A549 (cell line): ENCODE data around the gene AUH. TPM values are rescaled to one million over a fixed set of nuclear protein-coding genes. Genes with fewer than 3 reads are reported as not detected.
A peak's percentile ranks its signal among the peaks of the same experiment; 100 is the strongest.

ENCODE experiments used
- ATAC-seq, 2 experiments: fragments of 200-7000 bp in 1 of 2; fragments of >200 bp in 1 of 2; cut with Nextera tagmentation in 1 of 2; cut with Tn5 transposase in 1 of 2; 3 replicates each; pipeline versions ENCODE4 v1.8.0 to v1.9.1; 2018 to 2020; ENCODE audit warnings: mild to moderate bottlenecking in 1 of 2, moderate library complexity in 1 of 2
- CTCF ChIA-PET: fragments of 300-600 bp; sonication (Branson Sonifier 250); formaldehyde crosslinking; extraction: SDS; loops from one replicate; lab custom pipeline; 2021; ENCODE audit warnings: antibody characterized with exemption, inconsistent platforms; lab: Yijun Ruan, JAX
- POLR2A ChIA-PET: fragments of 350-600 bp; formaldehyde crosslinking; extraction: SDS; loops from one replicate; lab custom pipeline; 2021; ENCODE audit warnings: antibody characterized with exemption, inconsistent platforms; lab: Yijun Ruan, JAX
- DNase-seq, 2 experiments: peaks; one replicate each; pipeline versions ENCODE4 v3.0.0 to v3.0.0-alpha.2; 2011 to 2016; ENCODE audit warnings: low read depth in 1 of 2, low spot score in 1 of 2
- FAIRE-seq: peaks from 2 replicates; lab custom pipeline; 2011; peaks lifted over from hg19 to GRCh38; lab: Jason Lieb, UNC
- H3K27ac ChIP-seq, 2 experiments: fragments of >200 bp; sonication (Bioruptor Twin); formaldehyde crosslinking; 3 replicates each; pipeline ENCODE4 v1.5.1; 2016 to 2017
- H3K4me1 ChIP-seq: fragments of >200 bp; sonication (Bioruptor Twin); formaldehyde crosslinking; 3 replicates; pipeline ENCODE4 v1.6.1; 2016
- H3K4me2 ChIP-seq: fragments of >200 bp; sonication (Bioruptor Twin); formaldehyde crosslinking; 3 replicates; pipeline ENCODE4 v1.6.1; 2016
- H3K4me3 ChIP-seq: fragments of >200 bp; sonication (Bioruptor Twin); formaldehyde crosslinking; 3 replicates; pipeline ENCODE4 v1.5.1; 2016
- H3K9me3 ChIP-seq: fragments of >200 bp; sonication (Bioruptor Twin); formaldehyde crosslinking; 3 replicates; pipeline ENCODE4 v1.6.1; 2016
- CHD2 ChIP-seq: fragments of 150-350 bp; IDR thresholded peaks from 2 replicates; pipeline ENCODE4 v1.6.1; 2014; ENCODE audit warnings: low read length; ENCODE audit not compliant: partially characterized antibody
- CHD4 ChIP-seq: fragments of 200-600 bp; sonication (generic); IDR thresholded peaks from 2 replicates; pipeline ENCODE4 v1.6.1; 2016; ENCODE audit warnings: antibody characterized with exemption, mild to moderate bottlenecking, borderline replicate concordance
- EHF ChIP-seq: fragments of 250-450 bp; sonication (Bioruptor Pico); IDR thresholded peaks from 2 replicates; pipeline ENCODE4 v1.5.0; 2020; ENCODE audit warnings: mild to moderate bottlenecking
- ESRRA ChIP-seq: fragments of 150-350 bp; IDR thresholded peaks from 2 replicates; pipeline ENCODE4 v1.6.1; 2014; ENCODE audit warnings: mild to moderate bottlenecking, low read length, borderline replicate concordance
- FOSL2 ChIP-seq, 2 experiments: fragments of 450-650 bp in 1 of 2; fragments of >200 bp in 1 of 2; sonication (Bioruptor Twin) in 1 of 2; formaldehyde crosslinking; IDR thresholded peaks; 2 replicates each; pipeline versions ENCODE4 v1.5.0 to v1.6.1; 2016 to 2020; ENCODE audit warnings: mild to moderate bottlenecking in 1 of 2, moderate library complexity in 1 of 2
- GATA3 ChIP-seq: IDR thresholded peaks from 2 replicates; pipeline ENCODE4 v1.6.1; 2012; ENCODE audit warnings: borderline replicate concordance
- HDAC2 ChIP-seq: fragments of 200-600 bp; sonication (generic); IDR thresholded peaks from 2 replicates; pipeline ENCODE4 v1.6.1; 2016
- HEYL ChIP-seq: fragments of 250-450 bp; sonication (Bioruptor Pico); IDR thresholded peaks from 2 replicates; pipeline ENCODE4 v1.8.0; 2021; ENCODE audit warnings: mild to moderate bottlenecking, moderate library complexity
- HOXA7 ChIP-seq: fragments of 250-450 bp; sonication (Bioruptor Pico); IDR thresholded peaks from 2 replicates; pipeline ENCODE4 v1.5.0; 2020; ENCODE audit warnings: mild to moderate bottlenecking, moderate library complexity
- HOXB13 ChIP-seq: fragments of 250-450 bp; sonication (Bioruptor Pico); IDR thresholded peaks from 2 replicates; pipeline ENCODE4 v1.5.0; 2020; ENCODE audit warnings: low read depth, mild to moderate bottlenecking, moderate library complexity
- HOXB5 ChIP-seq: fragments of 250-450 bp; sonication (Bioruptor Pico); IDR thresholded peaks from 2 replicates; pipeline ENCODE4 v1.5.0; 2020; ENCODE audit warnings: mild to moderate bottlenecking, moderate library complexity
- JUN ChIP-seq, 2 experiments: fragments of >200 bp; sonication (Bioruptor Twin); formaldehyde crosslinking; IDR thresholded peaks; 2 replicates in 1 of 2; 3 replicates in 1 of 2; pipeline ENCODE4 v1.6.1; 2016 to 2017
- KDM1A ChIP-seq: fragments of 200-600 bp; sonication (generic); IDR thresholded peaks from 2 replicates; pipeline ENCODE4 v1.6.1; 2016; ENCODE audit warnings: low read depth, mild to moderate bottlenecking
- MAZ ChIP-seq: fragments of 150-350 bp; IDR thresholded peaks from 2 replicates; pipeline ENCODE4 v1.6.1; 2014; ENCODE audit warnings: antibody characterized with exemption, low read depth, low read length, borderline replicate concordance
- MYC ChIP-seq: IDR thresholded peaks from 2 replicates; pipeline ENCODE4 v1.6.1; 2012; ENCODE audit warnings: mild to moderate bottlenecking, inconsistent platforms, low read length, improper control_type of control experiment, borderline replicate concordance
- RAD21 ChIP-seq, 2 experiments: fragments of >200 bp in 1 of 2; sonication (Bioruptor Twin) in 1 of 2; formaldehyde crosslinking in 1 of 2; IDR thresholded peaks in 1 of 2; conservative IDR thresholded peaks in 1 of 2; 2 replicates in 1 of 2; 3 replicates in 1 of 2; pipeline ENCODE4 v1.6.1; 2012 to 2018; ENCODE audit warnings: inconsistent platforms in 1 of 2
- RNF2 ChIP-seq: fragments of 200-600 bp; sonication (generic); IDR thresholded peaks from 2 replicates; pipeline ENCODE4 v1.6.1; 2016; ENCODE audit warnings: low read depth, mild to moderate bottlenecking, antibody characterized with exemption, moderate library complexity, borderline replicate concordance
- SMC3 ChIP-seq: fragments of >200 bp; sonication (Bioruptor Twin); formaldehyde crosslinking; IDR thresholded peaks from 3 replicates; pipeline ENCODE4 v1.6.1; 2018; ENCODE audit warnings: inconsistent platforms
- TFCP2L1 ChIP-seq: fragments of 250-450 bp; sonication (Bioruptor Pico); IDR thresholded peaks from 2 replicates; pipeline ENCODE4 v1.5.0; 2021; ENCODE audit warnings: mild to moderate bottlenecking
- TP53 ChIP-seq: fragments of 250-450 bp; sonication (Bioruptor Pico); IDR thresholded peaks from 2 replicates; pipeline ENCODE4 v1.5.0; 2021; ENCODE audit warnings: mild to moderate bottlenecking, moderate library complexity
- ZNF302 ChIP-seq: fragments of 250-450 bp; sonication (Bioruptor Pico); IDR thresholded peaks from 2 replicates; pipeline ENCODE4 v1.9.0; 2021; ENCODE audit warnings: inconsistent platforms, mild to moderate bottlenecking, moderate library complexity
- WGBS: methylation state at CpG from one replicate; pipeline ENCODE4 v1.1.6; 2017; ENCODE audit errors: missing lambda C conversion rate; 5-methylcytosine and 5-hydroxymethylcytosine counted together
- polyA plus RNA-seq, 4 experiments: library from polyadenylated mRNA; depleted of rRNA in 3 of 4; stranded (reverse); fragments of >200 nt; fragmentation: RNase III in 1 of 4; extraction: RNeasy Plus Mini Kit Qiagen cat#74134 plus additional on column Dnase treatment in 1 of 4; gene quantifications; 2 replicates in 3 of 4; 3 replicates in 1 of 4; pipeline ENCODE4 v1.2.3, GENCODE V29; 2011 to 2017
- TF ChIP-seq, protein P1 (sequence below): fragments of 250-450 bp; sonication (Bioruptor Pico); IDR thresholded peaks from 2 replicates; pipeline ENCODE4 v1.5.0; 2020; ENCODE audit warnings: low read depth, mild to moderate bottlenecking, moderate library complexity
- TF ChIP-seq, protein P2 (sequence below): fragments of 250-450 bp; sonication (Bioruptor Pico); IDR thresholded peaks from 2 replicates; pipeline ENCODE4 v1.5.0; 2021; ENCODE audit warnings: mild to moderate bottlenecking, moderate library complexity, borderline replicate concordance
- TF ChIP-seq, protein P3 (sequence below): fragments of 150-350 bp; IDR thresholded peaks from 2 replicates; pipeline ENCODE4 v1.6.1; 2014; ENCODE audit warnings: low read depth, mild to moderate bottlenecking, low read length
- TF ChIP-seq, protein P4 (sequence below): IDR thresholded peaks from 2 replicates; pipeline ENCODE4 v1.6.1; 2012

AUH gene
- polyA plus RNA-seq, 2 of the 4 experiments (the other 2 are of a cell fraction) = 11.1 to 15.9 TPM

GRCh38 chr9:91253488-91253887 lies 108.2 kb downstream of the AUH start:
- ChIA-PET CTCF (interaction anchor here (0.6 to 1.6 kb wide), 6 partner anchors 9 to 164 kb away, joined by 3 to 8 read pairs (median 3); no protein-coding TSS in a partner anchor), POLR2A (no interaction called here)
- no peak overlapping the region for H3K4me2 ChIP-seq
- H3K27ac ChIP-seq = no peak overlapping the region
- H3K9me3 ChIP-seq = no peaks in the 10 kb centered on the region
- ATAC-seq (0 out of 6 replicates have a peak, but pooled peaks of 1 of the 2 experiments have one; percentile 47), DNase-seq (peak; percentile 10 to 17), FAIRE-seq (no peak)
- no peaks in the 10 kb centered on the region for H3K4me1 ChIP-seq
- WGBS = 26% methylated on average over 1 of the region's 1 CpG
- H3K4me3 ChIP-seq = no peak overlapping the region
- TF ChIP-seq ESRRA (no peak), HOXB13 (CRISPR knock-in tag) (no peak), HDAC2 (no peak), KDM1A (no peak), CHD2 (no peak), HOXB5 (no peak), ZNF302 (CRISPR knock-in tag) (no peak), EHF (CRISPR knock-in tag) (no peak)
- TF ChIP-seq, protein P1, sequence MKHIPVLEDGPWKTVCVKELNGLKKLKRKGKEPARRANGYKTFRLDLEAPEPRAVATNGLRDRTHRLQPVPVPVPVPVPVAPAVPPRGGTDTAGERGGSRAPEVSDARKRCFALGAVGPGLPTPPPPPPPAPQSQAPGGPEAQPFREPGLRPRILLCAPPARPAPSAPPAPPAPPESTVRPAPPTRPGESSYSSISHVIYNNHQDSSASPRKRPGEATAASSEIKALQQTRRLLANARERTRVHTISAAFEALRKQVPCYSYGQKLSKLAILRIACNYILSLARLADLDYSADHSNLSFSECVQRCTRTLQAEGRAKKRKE (CRISPR knock-in tag) = no peak

DNA sequence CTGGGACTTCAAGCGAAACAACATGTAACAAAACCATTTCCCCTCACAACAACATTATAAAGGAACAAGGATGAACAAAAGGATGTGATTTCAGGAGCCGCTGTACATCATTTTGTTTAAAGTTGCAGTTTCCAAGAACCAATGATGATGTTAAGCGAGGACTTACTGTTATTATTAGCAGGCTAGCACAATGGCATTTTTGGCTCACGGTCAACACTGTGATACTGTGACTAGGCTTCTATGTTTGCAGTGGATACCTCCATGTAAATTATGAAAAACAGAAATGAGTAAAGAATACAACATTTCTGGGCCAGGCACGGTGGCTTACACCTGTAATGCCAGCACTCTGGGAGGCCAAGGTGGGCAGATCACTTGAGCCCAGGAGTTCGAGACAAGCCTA lies 113.0 kb downstream of the AUH start:
- H3K27ac ChIP-seq = no peak overlapping the region
- no peak overlapping the region for H3K4me3 ChIP-seq
- FAIRE-seq = no peak
- POLR2A ChIA-PET = no interaction called here
- H3K4me2 ChIP-seq = no peak overlapping the region
- CTCF ChIA-PET = interaction anchor here (1.0 to 1.6 kb wide), 2 partner anchors 10 to 159 kb away, joined by 3 to 4 read pairs; no protein-coding TSS in a partner anchor
- peaks cover 14% of the 10 kb centered on the region for H3K4me1 ChIP-seq
- H3K9me3 ChIP-seq = no peaks in the 10 kb centered on the region
- 92% methylated on average over 6 of the region's 6 CpGs for WGBS
- TF ChIP-seq FOSL2 (IDR thresholded peaks at IDR 0.05) = no peak
- TF ChIP-seq FOSL2 (CRISPR knock-in tag; IDR thresholded peaks at IDR 0.05) = no peak
- TF ChIP-seq GATA3 = no peak
- no peak for TF ChIP-seq HEYL
- no peak for TF ChIP-seq RAD21 (conservative IDR thresholded peaks at IDR 0.05 in 1 of 2, IDR thresholded peaks at IDR 0.05 in 1 of 2)
- no peak for TF ChIP-seq MAZ
- no peak for TF ChIP-seq ESRRA
- TF ChIP-seq, protein P2, sequence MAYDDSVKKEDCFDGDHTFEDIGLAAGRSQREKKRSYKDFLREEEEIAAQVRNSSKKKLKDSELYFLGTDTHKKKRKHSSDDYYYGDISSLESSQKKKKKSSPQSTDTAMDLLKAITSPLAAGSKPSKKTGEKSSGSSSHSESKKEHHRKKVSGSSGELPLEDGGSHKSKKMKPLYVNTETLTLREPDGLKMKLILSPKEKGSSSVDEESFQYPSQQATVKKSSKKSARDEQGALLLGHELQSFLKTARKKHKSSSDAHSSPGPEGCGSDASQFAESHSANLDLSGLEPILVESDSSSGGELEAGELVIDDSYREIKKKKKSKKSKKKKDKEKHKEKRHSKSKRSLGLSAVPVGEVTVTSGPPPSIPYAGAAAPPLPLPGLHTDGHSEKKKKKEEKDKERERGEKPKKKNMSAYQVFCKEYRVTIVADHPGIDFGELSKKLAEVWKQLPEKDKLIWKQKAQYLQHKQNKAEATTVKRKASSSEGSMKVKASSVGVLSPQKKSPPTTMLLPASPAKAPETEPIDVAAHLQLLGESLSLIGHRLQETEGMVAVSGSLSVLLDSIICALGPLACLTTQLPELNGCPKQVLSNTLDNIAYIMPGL = no peak
- TF ChIP-seq MYC = no peak
- no peak for TF ChIP-seq RNF2
- no peak for TF ChIP-seq CHD2
- no peak for TF ChIP-seq TFCP2L1 (CRISPR knock-in tag)
- TF ChIP-seq HOXA7 (CRISPR knock-in tag) = no peak
- TF ChIP-seq, protein P3, sequence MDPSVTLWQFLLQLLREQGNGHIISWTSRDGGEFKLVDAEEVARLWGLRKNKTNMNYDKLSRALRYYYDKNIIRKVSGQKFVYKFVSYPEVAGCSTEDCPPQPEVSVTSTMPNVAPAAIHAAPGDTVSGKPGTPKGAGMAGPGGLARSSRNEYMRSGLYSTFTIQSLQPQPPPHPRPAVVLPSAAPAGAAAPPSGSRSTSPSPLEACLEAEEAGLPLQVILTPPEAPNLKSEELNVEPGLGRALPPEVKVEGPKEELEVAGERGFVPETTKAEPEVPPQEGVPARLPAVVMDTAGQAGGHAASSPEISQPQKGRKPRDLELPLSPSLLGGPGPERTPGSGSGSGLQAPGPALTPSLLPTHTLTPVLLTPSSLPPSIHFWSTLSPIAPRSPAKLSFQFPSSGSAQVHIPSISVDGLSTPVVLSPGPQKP = no peak
- no peak for TF ChIP-seq HDAC2
- TF ChIP-seq JUN (IDR thresholded peaks at IDR 0.05) = no peak
- TF ChIP-seq CHD4 = no peak
- TF ChIP-seq SMC3 = no peak
- no peak for TF ChIP-seq TP53
- TF ChIP-seq, protein P4, sequence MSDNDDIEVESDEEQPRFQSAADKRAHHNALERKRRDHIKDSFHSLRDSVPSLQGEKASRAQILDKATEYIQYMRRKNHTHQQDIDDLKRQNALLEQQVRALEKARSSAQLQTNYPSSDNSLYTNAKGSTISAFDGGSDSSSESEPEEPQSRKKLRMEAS = no peak
- ATAC-seq = no peak
- DNase-seq = no peak
